Measurements from ENCODE around the gene ENOSF1.
"Not testable (repeated sequence)": the region's sequence is repeated elsewhere in the genome, so short reads cannot be mapped to it uniquely, and the experiment has no call there.

The ENOSF1 gene

DNA sequence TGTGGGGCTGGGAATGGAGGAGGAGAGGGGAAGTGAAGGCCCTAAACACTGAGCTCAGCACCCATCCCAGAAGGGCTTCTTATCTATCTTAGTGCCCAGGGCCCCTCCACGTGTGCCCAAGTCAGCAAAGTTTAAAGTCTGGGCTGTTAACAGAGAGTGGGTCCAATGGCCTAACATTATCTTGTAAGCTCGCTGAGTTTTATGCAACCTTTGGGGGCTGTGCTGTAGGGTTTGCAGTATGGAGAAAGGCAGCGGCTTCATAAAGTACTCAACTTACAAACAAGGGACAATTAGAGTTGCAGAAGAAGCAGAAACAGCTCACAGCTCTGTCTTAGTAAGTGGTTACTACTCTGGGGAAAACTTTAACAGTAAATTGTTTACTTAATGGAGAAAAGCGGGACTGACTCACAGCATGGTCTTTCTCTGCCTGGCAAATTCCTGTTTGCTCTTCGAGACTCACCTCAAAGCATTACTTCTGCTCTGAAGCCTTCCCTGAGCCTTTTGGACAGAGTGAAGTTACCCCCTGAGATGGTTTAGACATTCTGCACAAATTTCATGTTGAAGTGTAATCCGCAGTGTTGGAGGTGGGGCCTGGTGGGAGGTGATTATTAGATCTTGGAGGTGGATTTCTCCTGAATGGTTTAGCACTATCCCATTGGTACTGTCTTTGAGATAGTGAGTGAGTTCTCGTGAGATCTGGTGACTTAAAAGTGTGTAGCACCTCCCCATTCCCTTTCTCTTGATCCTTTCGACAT is 9.0 kb downstream of the ENOSF1 start:
- no peak for DNase-seq

DNA sequence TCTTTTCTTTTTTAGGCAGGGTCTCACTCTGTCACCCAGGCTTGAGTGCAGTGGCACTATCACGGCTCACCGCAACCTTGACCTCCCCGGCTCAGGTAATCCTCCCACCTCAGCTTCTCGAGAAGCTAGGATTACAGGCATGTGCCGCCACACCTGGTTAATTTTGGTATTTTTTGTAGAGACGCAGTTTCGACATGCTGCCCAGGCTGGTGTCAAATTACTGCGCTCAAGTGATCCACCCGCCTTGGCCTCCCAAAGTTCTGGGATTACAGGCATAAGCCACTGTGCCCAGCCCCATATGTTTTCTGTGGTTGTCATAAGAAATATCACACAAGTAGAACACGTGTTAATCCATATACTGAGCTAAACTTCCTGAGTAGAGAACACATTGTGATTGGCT is 14.6 kb downstream of the ENOSF1 start:
- DNase-seq: no peak

DNA sequence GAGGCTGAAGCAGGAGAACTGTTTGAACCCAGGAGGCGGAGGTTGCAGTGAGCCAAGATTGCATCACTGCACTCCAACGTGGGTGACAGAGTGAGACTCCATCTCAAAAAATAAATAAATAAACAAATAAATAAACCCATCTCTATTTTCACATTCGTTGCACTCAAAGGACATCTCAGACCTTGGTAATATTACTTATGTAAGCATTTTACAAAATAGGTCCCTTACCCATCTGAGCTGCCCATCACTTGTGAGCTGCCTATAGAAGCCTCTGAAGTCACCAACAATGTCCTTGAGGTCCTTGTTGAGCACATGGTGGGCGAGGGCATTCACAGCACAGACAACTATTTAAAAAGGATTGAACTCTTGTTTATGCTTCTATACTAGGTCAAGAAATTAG is 15.4 kb downstream of the ENOSF1 start:
- DNase-seq: no peak

DNA sequence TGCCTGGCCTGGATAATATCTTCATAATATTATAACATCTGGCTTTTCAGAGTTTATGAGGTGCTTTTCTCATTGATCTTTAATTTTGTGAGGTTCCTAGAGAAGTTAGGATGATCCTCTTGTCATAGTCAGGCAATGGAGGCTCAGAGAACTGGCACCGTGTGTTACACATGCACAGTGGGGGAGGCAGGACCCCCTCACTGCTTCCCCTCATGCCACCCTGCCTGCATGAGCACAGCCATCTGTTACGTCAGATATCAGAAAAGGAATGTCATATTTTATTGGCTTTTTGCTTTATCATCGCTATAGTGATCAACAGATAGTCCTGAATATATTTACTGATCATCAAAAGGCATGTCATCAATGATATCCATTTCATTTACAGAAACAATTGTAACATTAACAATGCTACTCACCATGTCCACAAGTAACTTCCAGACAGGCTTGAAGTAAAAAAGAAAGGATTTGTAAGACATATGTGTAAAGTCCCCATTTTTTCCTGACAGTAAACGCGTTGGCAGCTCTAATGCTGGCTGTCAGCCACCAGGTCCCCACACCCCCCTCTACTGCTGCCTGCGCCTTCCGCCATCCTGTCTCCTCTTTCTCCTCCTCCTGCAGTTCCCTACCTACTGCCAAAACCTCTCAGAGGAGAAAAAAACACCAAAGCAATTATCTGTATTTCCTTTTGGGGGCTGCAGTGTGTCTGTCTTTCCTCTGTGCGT is 18.8 kb downstream of the ENOSF1 start:
- DNase-seq: no peak

DNA sequence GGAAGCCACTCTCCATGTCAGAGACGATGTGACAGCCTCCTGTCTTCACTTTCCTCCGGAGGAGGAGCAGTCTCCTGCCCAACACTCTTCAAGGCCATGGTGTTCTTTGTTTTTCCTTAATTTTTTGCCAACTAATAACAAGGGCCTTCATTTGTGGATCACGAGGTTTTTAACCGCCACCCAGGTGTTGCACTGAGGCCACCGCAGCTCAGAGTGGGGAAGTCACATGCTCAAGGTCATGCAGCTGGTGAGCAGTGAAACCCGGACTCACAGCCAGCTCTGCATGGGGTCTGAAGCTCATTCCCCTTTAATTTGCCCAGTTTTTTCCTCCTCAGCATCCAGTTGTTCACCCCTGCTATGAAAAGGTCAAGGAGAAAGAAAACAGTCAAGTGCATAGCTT is 19.6 kb downstream of the ENOSF1 start:
- no peak for DNase-seq

DNA sequence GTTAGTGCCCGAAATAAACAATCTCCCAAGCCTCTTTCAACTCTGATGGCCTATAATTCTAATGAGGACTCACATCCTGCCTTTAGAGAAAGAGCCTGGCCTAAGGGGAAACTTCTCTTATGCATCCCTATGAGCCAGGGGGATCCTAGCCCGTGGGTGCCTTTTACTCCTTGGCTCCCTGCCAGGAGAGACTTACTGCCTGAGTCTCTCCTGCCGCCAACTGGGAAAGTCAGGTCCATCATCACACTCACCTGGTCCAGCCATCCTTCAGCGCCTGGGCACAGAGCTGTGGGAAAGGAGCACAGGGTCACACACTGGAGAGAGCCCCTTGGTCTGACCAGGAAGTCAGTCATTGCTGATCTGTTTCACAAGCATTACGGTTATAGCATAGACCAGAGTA is 24.1 kb downstream of the ENOSF1 start:
- DNase-seq: no peak

DNA sequence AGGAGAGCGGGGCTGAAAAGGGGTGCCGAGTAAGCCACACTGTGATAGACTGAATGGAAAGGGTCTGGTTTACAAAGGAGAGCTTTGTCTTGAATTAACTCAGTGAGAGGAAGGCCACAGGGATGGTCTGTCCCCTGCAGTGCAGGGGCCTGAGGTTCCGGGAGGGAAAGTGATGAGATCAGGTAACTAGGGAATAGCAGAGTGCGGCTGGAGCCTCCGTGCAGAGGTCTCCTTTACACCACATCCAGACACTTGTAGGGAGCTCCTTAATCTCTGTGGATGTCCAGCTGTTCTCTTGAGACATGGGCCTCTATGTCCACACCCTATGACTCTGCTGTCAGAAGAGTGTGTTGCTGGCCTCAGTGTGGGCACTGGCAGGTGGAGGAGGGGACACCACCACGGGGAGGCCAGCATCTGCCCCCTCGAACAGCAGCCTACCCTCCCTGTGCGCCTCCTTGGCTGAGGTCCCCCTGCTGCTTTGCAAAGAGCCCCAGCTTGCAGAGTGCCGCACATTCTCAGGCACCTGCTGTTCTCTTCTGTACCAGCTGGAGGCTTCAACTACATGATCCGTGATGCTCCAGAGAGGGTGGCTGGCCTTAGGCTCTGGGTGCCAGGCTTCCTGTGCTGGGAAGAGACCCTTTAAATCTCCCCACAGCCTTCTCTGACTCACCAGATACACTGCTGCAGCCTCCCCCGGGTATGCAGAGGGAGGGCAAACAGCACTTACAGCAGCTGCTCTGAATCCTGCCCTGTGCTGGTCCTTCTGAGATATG is 25.9 kb downstream of the ENOSF1 start:
- no peak for DNase-seq

DNA sequence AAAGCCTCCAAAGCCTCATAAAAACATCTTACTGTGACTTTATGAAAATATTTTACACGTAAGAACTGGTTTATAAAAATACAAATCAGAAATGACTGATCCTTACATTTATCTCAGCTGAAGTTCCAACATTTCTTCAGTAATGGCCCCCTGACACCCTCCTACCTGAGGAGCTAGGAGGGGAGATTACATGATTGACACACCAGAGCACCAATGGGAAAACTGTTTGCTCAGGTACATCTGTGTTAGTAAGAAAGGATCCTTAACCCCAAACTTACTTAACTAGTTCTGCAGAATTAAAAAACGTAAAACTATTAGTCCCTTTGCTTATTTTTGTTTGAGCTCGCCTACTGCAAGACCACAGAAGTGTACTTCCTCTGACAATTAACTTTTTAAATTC is 27.0 kb downstream of the ENOSF1 start:
- DNase-seq: no peak

DNA sequence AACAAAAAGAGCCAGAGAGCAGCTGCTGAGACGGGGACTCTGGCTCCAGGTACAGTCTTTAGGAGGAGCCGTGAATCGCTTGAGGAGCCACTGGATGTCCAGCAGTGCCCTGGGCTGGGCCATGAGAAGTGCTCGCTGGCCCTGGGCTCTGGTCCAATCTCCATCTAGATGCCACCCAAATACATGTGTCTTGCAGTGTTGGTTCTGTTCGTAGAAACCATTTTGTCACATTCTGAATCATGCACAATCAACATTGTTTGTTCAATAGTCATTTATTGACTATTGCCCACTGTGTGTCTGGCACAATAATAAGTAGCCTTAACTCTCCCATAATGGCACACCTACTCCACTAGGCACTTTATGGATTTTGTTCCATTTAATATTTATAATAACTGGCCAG is 28.9 kb downstream of the ENOSF1 start:
- no peak for DNase-seq

DNA sequence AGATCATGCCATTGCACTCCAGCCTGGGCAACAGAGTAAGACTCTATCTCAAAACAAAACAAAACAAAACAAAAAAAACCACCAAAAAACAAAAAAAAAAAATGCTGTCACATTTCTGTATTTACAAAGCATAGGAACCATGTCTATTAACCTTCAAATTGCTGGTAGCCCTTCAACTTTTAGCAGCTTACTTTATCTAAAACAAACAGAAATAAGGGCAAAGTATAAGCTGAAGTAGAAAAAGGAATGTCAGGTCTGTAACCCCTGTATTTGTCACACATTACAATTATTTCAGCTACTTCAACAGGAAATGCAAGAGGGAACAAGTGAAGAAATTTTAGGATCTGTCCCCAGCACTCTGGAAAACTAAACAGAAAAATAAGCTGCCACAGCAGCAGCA is 29.6 kb downstream of the ENOSF1 start:
- DNase-seq: no peak

DNA sequence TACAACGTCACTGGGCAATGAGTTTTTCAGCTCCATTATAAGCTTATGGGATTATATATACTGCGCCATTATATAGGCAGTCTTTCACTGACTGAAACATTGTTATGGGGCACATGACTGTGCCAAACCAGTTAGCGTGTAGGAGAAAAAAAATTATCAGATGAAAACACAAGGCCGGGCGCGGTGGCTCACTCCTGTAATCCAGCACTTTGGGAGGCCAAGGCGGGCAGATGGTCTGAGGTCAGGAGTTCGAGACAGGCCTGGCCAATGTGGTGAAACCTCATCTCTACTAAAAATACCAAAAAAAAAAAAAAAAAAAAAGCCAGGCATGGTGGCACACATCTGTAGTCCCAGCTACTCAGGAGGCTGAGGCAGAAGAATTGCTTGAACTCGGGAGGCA is 30.0 kb downstream of the ENOSF1 start:
- not testable (repeated sequence) for DNase-seq

DNA sequence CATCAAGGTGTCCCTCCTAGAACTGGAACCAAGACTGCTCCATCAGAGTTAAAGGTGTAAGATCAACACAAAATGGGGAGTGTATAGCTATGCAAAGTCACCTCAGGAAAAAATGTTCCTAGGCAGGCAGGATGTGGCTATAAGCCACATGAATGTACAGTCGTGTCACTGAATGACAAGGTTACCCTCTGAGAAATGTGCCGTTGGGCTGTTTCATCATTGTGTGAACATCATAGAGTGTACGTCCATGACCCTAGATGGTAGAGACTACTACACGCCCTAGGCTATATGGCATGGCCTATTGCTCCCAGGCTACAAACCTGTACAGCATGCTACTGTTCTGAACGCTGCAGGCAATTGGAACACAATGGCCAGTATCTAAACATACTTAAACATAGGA is 30.4 kb downstream of the ENOSF1 start:
- peak; percentile 58 for DNase-seq

DNA sequence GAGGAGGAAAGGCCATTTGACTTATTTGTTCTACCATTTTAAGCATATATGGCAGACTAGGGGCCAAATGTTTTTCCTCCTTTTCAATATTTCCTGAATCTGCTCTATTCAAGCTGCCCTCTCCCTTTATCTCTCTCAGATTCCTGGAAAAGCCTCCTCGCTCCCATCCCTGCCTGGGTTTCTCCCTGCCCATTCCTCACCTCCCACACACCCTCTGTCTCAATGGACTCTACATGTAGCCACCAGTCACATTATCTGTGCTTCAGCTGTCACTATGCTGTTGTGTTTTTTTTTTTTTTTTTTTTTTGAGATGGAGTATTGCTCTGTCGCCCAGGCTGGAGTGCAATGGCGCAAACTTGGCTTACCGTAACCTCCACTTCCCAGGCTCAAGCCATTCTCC is 32.0 kb downstream of the ENOSF1 start:
- DNase-seq: no peak

DNA sequence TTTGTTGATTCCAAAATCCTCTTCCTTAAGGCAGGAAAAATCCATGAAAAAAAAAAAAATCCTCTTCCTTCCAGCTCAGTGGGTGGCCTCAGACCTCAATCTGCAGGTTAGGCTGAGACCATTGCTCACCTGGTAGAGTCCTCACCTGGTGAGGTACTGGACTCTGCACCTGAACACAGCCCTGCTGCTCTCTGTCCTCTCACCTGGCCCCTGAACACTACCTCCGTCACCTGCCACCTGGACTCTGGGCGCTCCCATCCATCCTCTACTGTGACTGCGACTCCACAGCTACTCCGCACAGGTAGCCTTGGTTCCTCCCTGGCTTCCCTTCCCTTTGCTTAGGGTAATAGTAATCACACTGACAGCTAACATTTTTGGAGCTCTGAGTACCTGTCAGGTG is 32.9 kb downstream of the ENOSF1 start:
- no peak for DNase-seq

DNA sequence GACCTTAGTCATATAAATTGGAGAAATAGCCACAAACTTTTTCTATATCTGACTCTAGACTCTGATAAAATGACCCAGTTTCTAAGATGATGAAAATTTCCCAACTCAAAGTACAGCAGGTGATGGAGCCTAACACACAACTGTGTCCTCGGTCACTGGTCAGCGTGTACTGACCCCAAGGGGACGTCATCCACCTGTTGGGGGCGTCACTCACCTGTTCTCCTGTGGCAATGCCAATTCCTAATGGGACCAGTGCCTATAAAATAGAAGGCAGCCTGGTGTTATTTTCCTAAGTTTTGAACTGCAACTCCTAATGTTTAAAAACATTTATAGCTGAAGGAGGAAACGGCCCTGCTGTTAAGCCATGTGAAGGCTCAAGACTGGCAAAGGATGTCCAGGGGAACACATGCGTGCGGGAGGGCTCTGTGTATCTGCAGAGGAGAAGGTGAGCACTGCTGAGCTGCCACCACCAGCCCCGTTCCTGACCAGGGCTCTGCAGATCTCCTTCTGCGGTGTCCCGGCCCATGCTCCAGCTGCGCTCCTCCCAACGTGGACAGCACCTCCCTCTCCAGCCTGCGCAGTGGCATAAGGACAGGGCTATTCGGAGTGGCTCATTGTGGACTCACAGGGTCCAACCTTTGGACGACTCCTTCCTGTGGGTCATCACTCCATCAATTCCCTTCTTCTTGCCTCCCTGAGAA is 33.8 kb downstream of the ENOSF1 start:
- DNase-seq: no peak

DNA sequence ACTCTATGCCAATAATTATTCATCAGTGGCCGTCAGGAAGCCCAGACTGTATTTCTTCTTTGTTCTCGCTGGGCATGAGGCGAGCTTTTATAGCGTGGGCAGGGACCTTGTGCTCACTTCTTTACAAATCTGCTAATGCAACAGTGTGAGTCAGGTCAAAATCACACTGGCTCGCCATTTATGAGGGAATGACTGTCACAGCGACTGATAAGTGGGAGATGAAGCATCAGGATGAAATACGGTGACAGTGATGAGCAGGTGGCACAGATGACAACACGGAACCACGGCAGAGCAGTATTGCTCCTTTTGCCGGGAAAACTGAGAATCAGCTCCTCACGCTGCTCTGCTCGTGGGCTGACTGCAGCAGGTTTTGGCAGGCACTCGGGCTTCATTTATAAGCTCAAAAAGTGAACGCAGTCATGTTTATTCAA is 34.5 kb downstream of the ENOSF1 start:
- DNase-seq: no peak

DNA sequence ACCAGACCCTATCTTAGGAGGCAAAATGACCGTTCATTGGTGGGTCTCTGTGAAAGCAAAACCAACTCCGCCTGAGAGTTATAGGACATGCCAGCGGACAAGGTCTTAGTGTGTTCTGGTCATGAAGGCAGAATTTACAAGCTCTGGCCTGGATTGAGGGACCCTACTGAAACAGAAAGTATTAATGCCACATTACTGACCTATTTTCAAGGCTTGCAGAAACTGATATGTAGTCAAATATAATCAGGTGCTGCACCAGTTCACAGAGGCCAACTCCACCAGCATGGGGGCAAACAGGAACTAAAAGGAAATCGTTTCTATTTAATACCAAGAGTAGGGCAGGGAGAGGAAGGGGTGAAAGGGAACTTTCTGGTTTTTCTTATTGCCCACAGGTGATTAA is 35.3 kb downstream of the ENOSF1 start:
- DNase-seq: no peak

DNA sequence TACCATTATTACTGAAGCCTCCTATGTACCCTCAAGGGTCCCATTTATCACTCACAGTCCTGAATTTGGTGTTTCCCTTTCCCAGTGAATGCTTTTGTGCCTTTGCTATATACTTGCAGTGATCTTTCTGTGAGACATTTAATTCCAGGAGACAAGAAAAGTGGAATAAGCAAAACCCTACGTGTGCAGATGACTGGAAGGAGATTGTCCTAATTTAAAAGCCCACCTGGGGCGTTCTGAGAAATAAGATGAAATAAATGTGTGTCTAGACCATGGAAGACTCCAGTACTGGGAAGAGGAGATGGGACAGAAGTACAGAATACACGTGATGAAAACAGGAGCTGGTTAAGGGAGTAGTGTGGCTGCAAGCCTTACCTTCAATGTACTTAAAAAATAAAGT is 35.7 kb downstream of the ENOSF1 start:
- no peak for DNase-seq

DNA sequence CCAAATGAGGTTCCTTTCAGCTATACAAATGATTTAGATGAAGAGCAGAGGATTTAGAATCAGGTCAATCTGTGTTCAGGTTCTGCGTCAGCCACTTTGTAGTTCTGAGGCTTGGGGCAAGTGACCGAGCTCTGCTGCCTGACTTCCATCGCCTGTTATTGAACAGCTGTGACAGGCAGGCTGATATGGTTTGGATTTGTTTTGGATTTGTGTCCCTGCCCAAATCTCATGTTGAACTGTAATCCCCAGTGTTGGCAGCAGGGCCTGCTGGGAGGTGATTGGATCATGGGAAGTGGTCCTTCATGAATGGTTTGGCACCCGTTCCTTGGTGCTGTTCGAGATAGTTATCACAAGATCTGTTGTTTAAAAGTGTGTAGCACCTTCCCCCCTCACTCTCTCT is 36.4 kb downstream of the ENOSF1 start:
- DNase-seq: no peak

DNA sequence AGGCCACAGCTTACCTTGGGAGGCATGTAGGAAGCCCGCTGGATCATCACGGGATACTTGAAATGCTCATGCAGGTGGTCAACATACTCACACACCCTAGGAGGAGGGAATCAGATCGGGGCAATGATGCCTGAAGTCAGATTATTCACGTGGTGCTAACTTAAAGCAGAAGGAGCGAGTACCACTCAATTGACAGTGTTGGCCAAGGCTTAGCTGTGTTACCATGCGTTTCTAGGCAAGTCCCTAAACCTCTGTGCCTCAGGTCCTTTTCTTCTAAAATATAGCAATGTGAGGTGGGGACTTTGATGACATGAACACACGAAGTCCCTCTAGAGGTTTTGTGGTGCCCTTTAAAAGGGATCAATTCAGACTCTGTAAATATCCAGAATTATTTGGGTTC is 37.1 kb downstream of the ENOSF1 start:
- no peak for DNase-seq

DNA sequence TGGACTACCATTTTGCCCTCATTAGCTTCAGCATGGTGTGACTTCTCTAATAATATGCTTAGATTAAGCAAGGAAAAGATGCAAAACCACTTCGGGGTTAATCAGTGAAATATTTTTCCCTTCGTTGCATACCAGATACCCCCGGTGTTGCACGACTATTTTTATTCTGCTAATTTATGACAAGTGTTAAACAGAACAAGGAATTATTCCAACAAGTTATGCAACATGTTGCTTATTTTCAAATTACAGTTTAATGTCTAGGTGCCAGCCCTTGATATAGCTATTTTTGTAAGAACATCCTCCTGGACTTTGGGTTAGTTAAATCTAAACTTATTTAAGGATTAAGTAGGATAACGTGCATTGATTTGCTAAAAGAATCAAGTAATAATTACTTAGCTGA is 38.7 kb downstream of the ENOSF1 start:
- no peak for DNase-seq

DNA sequence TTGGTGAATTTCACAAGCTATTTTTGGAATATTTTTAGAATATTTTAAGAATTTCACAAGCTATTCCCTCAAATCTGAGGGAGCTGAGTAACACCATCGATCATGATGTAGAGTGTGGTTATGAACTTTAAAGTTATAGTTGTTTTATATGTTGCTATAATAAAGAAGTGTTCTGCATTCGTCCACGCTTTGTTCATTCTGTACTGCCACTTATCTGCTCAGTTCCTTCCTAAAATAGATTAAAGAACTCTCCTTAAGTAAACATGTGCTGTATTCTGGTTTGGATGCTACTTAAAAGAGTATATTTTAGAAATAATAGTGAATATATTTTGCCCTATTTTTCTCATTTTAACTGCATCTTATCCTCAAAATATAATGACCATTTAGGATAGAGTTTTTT is 39.1 kb downstream of the ENOSF1 start:
- DNase-seq: no peak

DNA sequence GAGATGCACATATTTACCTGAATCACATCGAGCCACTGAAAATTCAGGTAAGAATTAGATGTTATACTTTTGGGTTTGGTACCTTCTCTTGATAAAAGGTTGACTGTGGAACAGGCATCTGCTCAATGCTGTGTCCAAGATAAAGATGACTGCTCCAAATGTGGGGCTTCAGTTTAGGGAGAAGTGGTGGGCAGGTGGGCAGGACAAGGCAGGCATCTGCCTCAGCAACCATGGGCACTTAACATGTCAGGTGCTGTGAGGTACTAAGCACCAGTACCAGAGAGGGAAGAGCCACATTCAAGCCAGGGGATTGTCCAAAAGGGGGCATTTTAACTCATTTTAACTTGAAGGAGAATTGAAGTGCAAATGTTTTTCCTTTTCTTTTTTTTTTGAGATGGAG is 41.0 kb downstream of the ENOSF1 start:
- DNase-seq: no peak

Data from activated CD4-positive, alpha-beta T cell treated with anti-CD3 and anti-CD28 coated beads for 48 hours (primary cell).